ENCODE measurements around the gene STBD1.
"Not testable (repeated sequence)": the region's sequence is repeated elsewhere in the genome, so short reads cannot be mapped to it uniquely, and the experiment has no call there.

Gene STBD1

GRCh38 chr4:76334885-76335284 lies 28.4 kb downstream of the STBD1 start:
- no peak for DNase-seq

- DNase-seq, result no peak
Observed at GRCh38 chr4:76339364-76339763, 32.8 kb downstream of the STBD1 start.

- no peak for DNase-seq
Observed at GRCh38 chr4:76341063-76341462, 34.5 kb downstream of the STBD1 start.

- no peak for DNase-seq
Observed at GRCh38 chr4:76342191-76342590, 35.7 kb downstream of the STBD1 start.

- DNase-seq, result no peak
Observed at GRCh38 chr4:76342803-76343202, 36.3 kb downstream of the STBD1 start.

- no peak for DNase-seq
Observed at GRCh38 chr4:76354517-76355473, 48.3 kb downstream of the STBD1 start.

- DNase-seq, result no peak
Observed at GRCh38 chr4:76357981-76358380, 51.4 kb downstream of the STBD1 start.

- not testable (repeated sequence) for DNase-seq
Observed at GRCh38 chr4:76359881-76360466, 53.4 kb downstream of the STBD1 start.

Measured in right hindlimb (tissue), 1 donor.